Glutamatergic neuron (in vitro differentiated cells): Measurements from ENCODE around the gene IQGAP3. TPM values are rescaled to one million over a fixed set of nuclear protein-coding genes. Genes with fewer than 3 reads are reported as not detected.

ENCODE experiments used
- DNase-seq: peaks from one replicate; pipeline ENCODE4 v3.0.0; 2022
- H3K27ac Mint-ChIP-seq: one replicate; pipeline ENCODE4 v1.8.0; 2020; ENCODE audit warnings: mild to moderate bottlenecking, mixed read lengths, inconsistent platforms; ENCODE audit not compliant: unreplicated experiment
- H3K27me3 Mint-ChIP-seq: one replicate; pipeline ENCODE4 v1.8.0; 2020; ENCODE audit warnings: mild to moderate bottlenecking, moderate library complexity, mixed read lengths, inconsistent platforms; ENCODE audit not compliant: unreplicated experiment
- H3K36me3 Mint-ChIP-seq: one replicate; pipeline ENCODE4 v1.8.0; 2020; ENCODE audit warnings: mild to moderate bottlenecking, mixed read lengths, inconsistent platforms; ENCODE audit not compliant: unreplicated experiment
- H3K4me1 Mint-ChIP-seq: one replicate; pipeline ENCODE4 v1.8.0; 2020; ENCODE audit warnings: mild to moderate bottlenecking, low read depth, mixed read lengths, inconsistent platforms; ENCODE audit not compliant: unreplicated experiment
- H3K4me3 Mint-ChIP-seq: one replicate; pipeline ENCODE4 v1.8.0; 2020; ENCODE audit warnings: mild to moderate bottlenecking, mixed read lengths, inconsistent platforms; ENCODE audit not compliant: unreplicated experiment
- H3K9me3 Mint-ChIP-seq: one replicate; pipeline ENCODE4 v1.8.0; 2020; ENCODE audit warnings: mild to moderate bottlenecking, moderate library complexity, mixed read lengths, inconsistent platforms; ENCODE audit not compliant: unreplicated experiment
- long read RNA-seq: library from polyadenylated mRNA; unstranded; transcript quantifications from one replicate; pipeline ENCODE4 v2.0.0, GENCODE V29; 2020; ENCODE audit not compliant: unreplicated experiment
- total RNA-seq: library from RNA; stranded (reverse); fragmentation: NEBNext Ultra II Directional; extraction: Animal tissue kit (Norgen Biotek cat#: 25700); gene quantifications from one replicate; pipeline ENCODE4 v1.2.1, GENCODE V29; 2021; ENCODE audit not compliant: unreplicated experiment
- TF ChIP-seq, protein P1 (sequence below): fragments of 200-600 bp; sonication (generic); IDR thresholded peaks from one replicate; pipeline ENCODE4 v1.5.0; 2021; ENCODE audit not compliant: partially characterized antibody, unreplicated experiment

IQGAP3 gene, protein sequence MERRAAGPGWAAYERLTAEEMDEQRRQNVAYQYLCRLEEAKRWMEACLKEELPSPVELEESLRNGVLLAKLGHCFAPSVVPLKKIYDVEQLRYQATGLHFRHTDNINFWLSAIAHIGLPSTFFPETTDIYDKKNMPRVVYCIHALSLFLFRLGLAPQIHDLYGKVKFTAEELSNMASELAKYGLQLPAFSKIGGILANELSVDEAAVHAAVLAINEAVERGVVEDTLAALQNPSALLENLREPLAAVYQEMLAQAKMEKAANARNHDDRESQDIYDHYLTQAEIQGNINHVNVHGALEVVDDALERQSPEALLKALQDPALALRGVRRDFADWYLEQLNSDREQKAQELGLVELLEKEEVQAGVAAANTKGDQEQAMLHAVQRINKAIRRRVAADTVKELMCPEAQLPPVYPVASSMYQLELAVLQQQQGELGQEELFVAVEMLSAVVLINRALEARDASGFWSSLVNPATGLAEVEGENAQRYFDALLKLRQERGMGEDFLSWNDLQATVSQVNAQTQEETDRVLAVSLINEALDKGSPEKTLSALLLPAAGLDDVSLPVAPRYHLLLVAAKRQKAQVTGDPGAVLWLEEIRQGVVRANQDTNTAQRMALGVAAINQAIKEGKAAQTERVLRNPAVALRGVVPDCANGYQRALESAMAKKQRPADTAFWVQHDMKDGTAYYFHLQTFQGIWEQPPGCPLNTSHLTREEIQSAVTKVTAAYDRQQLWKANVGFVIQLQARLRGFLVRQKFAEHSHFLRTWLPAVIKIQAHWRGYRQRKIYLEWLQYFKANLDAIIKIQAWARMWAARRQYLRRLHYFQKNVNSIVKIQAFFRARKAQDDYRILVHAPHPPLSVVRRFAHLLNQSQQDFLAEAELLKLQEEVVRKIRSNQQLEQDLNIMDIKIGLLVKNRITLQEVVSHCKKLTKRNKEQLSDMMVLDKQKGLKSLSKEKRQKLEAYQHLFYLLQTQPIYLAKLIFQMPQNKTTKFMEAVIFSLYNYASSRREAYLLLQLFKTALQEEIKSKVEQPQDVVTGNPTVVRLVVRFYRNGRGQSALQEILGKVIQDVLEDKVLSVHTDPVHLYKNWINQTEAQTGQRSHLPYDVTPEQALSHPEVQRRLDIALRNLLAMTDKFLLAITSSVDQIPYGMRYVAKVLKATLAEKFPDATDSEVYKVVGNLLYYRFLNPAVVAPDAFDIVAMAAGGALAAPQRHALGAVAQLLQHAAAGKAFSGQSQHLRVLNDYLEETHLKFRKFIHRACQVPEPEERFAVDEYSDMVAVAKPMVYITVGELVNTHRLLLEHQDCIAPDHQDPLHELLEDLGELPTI (N-terminal part only)
- 6.1 TPM for total RNA-seq
- long read RNA-seq, partial matches to known transcripts = 2 of 2 reads
- long read RNA-seq, other reads (novel, unspliced or antisense) = 0 of 2 reads

DNA sequence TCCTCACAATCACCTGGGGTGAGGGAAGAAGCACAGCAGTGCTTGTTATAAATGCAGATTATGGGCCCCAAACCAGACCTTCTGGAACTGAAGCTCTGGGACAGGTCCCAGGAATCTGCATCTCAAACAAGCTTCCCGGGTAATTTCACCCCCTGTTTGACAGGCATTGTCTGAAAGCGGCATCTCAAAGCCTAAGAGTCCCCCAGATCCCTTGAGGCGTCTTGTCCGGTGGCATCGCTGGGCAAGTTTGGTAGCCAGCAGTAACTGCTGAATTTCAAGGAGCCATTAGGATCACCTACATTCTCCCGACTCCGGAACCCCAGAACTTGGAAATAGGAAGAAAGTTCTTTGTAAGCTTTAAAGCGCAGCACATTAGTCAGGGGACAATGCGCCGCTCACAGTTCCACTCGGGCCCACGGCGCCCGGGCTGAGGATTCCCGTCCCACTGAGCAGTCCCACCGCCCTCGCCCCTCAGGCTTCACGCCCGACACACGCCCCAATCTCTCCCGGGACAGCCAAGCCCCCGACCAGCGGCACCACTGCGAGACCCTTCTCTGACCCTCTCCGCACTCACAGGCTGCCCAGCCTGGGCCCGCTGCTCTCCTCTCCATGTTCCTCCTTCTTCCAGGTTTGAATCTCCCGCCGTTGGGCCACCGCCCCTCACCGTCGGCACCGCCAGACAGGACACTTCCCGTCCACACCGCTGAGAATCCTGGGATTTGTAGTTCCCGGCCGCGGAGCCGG is at the start of gene IQGAP3:
Gene IQGAP3, minus strand, starts transcription at position 647 of the 744 bp plus-strand sequence. Its CDS starts 36 bp downstream, at position 611.
- no peak within 1 kb of the TSS for H3K27ac Mint-ChIP-seq
- peak within 1 kb of the TSS; percentile 99 for H3K4me3 Mint-ChIP-seq
- DNase-seq = peak; percentile 88
- H3K27me3 Mint-ChIP-seq = peaks cover 2% of the 10 kb centered on the region
- H3K4me1 Mint-ChIP-seq = peaks cover 8% of the 10 kb centered on the region
- TF ChIP-seq, protein P1, sequence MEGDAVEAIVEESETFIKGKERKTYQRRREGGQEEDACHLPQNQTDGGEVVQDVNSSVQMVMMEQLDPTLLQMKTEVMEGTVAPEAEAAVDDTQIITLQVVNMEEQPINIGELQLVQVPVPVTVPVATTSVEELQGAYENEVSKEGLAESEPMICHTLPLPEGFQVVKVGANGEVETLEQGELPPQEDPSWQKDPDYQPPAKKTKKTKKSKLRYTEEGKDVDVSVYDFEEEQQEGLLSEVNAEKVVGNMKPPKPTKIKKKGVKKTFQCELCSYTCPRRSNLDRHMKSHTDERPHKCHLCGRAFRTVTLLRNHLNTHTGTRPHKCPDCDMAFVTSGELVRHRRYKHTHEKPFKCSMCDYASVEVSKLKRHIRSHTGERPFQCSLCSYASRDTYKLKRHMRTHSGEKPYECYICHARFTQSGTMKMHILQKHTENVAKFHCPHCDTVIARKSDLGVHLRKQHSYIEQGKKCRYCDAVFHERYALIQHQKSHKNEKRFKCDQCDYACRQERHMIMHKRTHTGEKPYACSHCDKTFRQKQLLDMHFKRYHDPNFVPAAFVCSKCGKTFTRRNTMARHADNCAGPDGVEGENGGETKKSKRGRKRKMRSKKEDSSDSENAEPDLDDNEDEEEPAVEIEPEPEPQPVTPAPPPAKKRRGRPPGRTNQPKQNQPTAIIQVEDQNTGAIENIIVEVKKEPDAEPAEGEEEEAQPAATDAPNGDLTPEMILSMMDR = no peak
- no peaks in the 10 kb centered on the region for H3K36me3 Mint-ChIP-seq
- H3K9me3 Mint-ChIP-seq = peaks cover 3% of the 10 kb centered on the region

DNA sequence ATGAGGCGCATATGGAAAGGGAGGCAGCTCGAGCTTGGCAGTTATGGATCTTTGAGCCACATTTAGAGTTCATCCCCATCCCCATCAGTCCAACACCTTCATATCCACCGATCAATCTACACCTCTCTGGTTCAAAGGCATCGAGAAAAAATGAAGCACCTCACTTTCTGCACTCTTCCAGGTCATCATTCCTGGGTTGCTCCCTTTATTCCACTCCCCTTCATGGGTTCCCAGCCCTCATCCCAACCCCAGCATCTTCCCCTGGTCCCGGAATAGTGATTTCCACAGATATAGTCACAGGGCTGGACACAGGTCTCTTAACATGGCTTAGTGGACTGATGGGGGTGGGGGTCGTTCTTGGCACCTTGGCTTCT is 47.2 kb upstream of the IQGAP3 start:
- no peak for DNase-seq
- Mint-ChIP-seq H3K4me1 (peaks cover 10% of the 10 kb centered on the region), H3K4me3 (no peak overlapping the region), H3K27me3 (peaks cover 21% of the 10 kb centered on the region), H3K36me3 (no peaks in the 10 kb centered on the region), H3K27ac (no peak overlapping the region), H3K9me3 (peaks cover 10% of the 10 kb centered on the region)
- TF ChIP-seq, protein P1 = no peak

DNA sequence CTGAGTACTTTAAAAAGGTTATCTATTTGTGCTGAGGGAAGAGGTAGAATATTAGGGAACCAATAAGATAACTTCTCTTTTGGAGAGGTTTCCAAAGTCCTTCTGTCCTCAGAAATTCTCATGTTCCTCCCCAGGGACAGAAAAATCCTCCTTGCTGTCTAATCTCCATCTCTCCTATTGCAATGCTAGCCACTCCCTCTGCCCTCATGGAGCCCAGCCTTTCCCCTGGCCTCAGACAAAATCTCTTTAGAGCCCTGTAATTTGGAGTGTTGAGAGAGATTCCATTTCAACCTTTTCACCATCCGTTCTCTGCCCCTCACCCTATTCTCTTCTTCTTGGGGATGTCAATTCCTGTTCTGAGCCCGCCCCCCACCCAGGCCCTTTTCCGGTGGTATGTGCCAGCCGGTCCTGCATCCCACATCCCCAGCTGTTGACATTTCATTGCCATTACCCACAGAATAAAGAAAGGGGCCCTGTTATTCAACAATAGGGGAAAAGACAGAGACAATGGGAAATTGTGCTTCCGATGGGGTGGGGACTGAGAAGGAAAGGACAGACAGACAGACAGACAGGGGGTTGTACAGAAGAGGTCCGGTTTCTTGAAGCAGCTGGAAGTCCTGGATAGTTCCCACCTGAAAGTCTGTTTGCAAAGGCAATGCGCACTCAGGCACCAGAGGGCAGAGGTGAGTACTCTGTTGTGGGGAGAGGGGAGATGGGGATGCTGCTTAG is 46.7 kb upstream of the IQGAP3 start, which contains the start of gene HAPLN2:
Gene HAPLN2, plus strand, starts transcription at position 563 of the 729 bp plus-strand sequence. CDS start 4,076 bp downstream, outside the sequence.
- TF ChIP-seq, protein P1 = peak; percentile 15
- peaks cover 21% of the 10 kb centered on the region for H3K27me3 Mint-ChIP-seq
- peak; percentile 68 for DNase-seq
- H3K27ac Mint-ChIP-seq = no peak within 1 kb of the TSS
- H3K4me1 Mint-ChIP-seq = peaks cover 10% of the 10 kb centered on the region
- H3K4me3 Mint-ChIP-seq = no peak within 1 kb of the TSS
- no peaks in the 10 kb centered on the region for H3K36me3 Mint-ChIP-seq
- peaks cover 10% of the 10 kb centered on the region for H3K9me3 Mint-ChIP-seq

DNA sequence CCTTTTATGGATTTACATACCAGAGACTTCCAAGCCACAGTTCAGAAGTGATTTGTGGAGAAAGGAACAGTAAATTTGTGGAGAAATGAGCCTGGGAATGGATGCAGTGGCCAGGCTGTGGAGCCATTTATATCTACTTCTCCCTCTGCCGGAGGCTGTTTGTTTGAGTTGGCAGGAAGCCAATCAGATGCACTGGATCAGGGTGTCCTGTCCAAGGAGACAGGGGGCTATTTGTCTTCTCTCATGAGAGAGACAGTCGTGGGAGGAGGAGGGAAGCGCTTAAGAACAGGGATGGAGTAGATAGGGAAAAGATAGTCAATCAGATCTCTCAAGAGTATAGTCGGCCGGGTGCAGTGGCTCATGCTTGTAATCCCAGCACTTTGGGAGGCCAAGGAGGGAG is 44.1 kb upstream of the IQGAP3 start:
- Mint-ChIP-seq H3K27me3 (peaks cover 8% of the 10 kb centered on the region), H3K9me3 (peaks cover 3% of the 10 kb centered on the region), H3K36me3 (no peaks in the 10 kb centered on the region), H3K4me1 (peaks cover 10% of the 10 kb centered on the region), H3K27ac (no peak overlapping the region), H3K4me3 (no peak overlapping the region)
- DNase-seq = no peak
- TF ChIP-seq, protein P1 = no peak
